K562 (cell line): Measurements from ENCODE around the gene CAPN10. TPM values are rescaled to one million over a fixed set of nuclear protein-coding genes. Genes with fewer than 3 reads are reported as not detected.

Experiments used
- ATAC-seq: fragments of 200-7000 bp; cut with Tn5 transposase; 3 replicates; pipeline ENCODE4 v1.9.1; 2020; ENCODE audit warnings: moderate library complexity
- BruUV-seq: library from RNA; stranded (reverse); fragments of 400-500 nt; replicated peaks from 2 replicates; lab custom pipeline; 2021; lab: Mats Ljungman, UMichigan
- CTCF ChIA-PET: fragments of 300-600 bp; formaldehyde crosslinking; extraction: SDS; loops from one replicate; lab custom pipeline; 2021; ENCODE audit warnings: low intra/inter-chr PET ratio; lab: Yijun Ruan, JAX
- POLR2A ChIA-PET: fragments of 300-600, 350-650 bp; sonication (Branson Sonifier 250); formaldehyde crosslinking; extraction: SDS; loops from one replicate; lab custom pipeline; 2021; ENCODE audit warnings: antibody characterized with exemption, inconsistent platforms; lab: Yijun Ruan, JAX
- DNase-seq, 4 experiments: peaks; one replicate each; pipeline versions ENCODE4 v3.0.0 to v3.0.0-alpha.2; 2011 to 2018; ENCODE audit warnings: low spot score in 3 of 4, mixed read lengths in 3 of 4; ENCODE audit errors: extremely low read depth in 1 of 4
- FAIRE-seq: peaks from 2 replicates; lab custom pipeline; 2011; peaks lifted over from hg19 to GRCh38; lab: Jason Lieb, UNC
- H2AFZ ChIP-seq: 2 replicates; pipeline ENCODE4 v1.6.0; 2011; ENCODE audit warnings: low read depth, low read length, control low read depth, inconsistent platforms
- H3K27ac ChIP-seq: fragments of 200-600 bp; 3 replicates; pipeline ENCODE4 v1.8.0; 2011; ENCODE audit warnings: low read depth, mild to moderate bottlenecking, control low read depth, inconsistent platforms, low read length, moderate library complexity, mixed read lengths; ENCODE audit errors: extremely low read depth
- H3K27me3 ChIP-seq, 2 experiments: fragments of 300-600 bp in 1 of 2; 2 replicates in 1 of 2; 3 replicates in 1 of 2; pipeline versions ENCODE4 v1.6.0 to v1.8.0; 2011; ENCODE audit warnings: inconsistent platforms in 2 of 2, low read length in 2 of 2, mild to moderate bottlenecking in 1 of 2, mixed read lengths in 1 of 2, moderate library complexity in 1 of 2; ENCODE audit not compliant: control insufficient read depth in 2 of 2, insufficient read depth in 2 of 2
- H3K36me3 ChIP-seq: fragments of 300-600 bp; 3 replicates; pipeline ENCODE4 v1.8.0; 2011; ENCODE audit warnings: mild to moderate bottlenecking, low read length, inconsistent platforms; ENCODE audit not compliant: control insufficient read depth, insufficient read depth
- H3K4me1 ChIP-seq, 2 experiments: fragments of 200-600 bp in 1 of 2; replicated peaks in 1 of 2; 2 replicates in 1 of 2; 3 replicates in 1 of 2; pipeline versions ENCODE4 v1.5.1 to v1.8.0; 2011; ENCODE audit warnings: inconsistent platforms in 2 of 2, low read length in 2 of 2, mild to moderate bottlenecking in 1 of 2, mixed read lengths in 1 of 2, moderate library complexity in 1 of 2; ENCODE audit not compliant: control insufficient read depth in 2 of 2, insufficient read depth in 2 of 2
- H3K4me2 ChIP-seq: 2 replicates; pipeline ENCODE4 v1.6.1; 2011; ENCODE audit warnings: low read length, control low read depth, inconsistent platforms, mixed read lengths; ENCODE audit not compliant: insufficient read depth
- H3K4me3 ChIP-seq: fragments of 200-600 bp; sonication (generic), shearing (Covaris generic); 2 replicates; pipeline ENCODE4 v1.5.1; 2016; ENCODE audit warnings: control low read depth, inconsistent platforms
- H3K79me2 ChIP-seq: fragments of 200-600 bp; 3 replicates; pipeline ENCODE4 v1.8.0; 2011; ENCODE audit warnings: low read length, inconsistent platforms; ENCODE audit not compliant: control insufficient read depth, insufficient read depth
- H3K9ac ChIP-seq, 2 experiments: 2 replicates each; pipeline versions ENCODE4 v1.6.0 to v1.6.1; 2011; ENCODE audit warnings: low read depth in 2 of 2, low read length in 2 of 2, control low read depth in 1 of 2, inconsistent platforms in 1 of 2, mild to moderate bottlenecking in 1 of 2, mixed read lengths in 1 of 2; ENCODE audit not compliant: insufficient read depth in 1 of 2
- H3K9me1 ChIP-seq: one replicate; pipeline ENCODE4 v1.6.0; 2011; ENCODE audit warnings: inconsistent platforms, mild to moderate bottlenecking, low read length, moderate library complexity; ENCODE audit not compliant: control insufficient read depth, insufficient read depth
- H3K9me3 ChIP-seq: replicated peaks from 2 replicates; pipeline ENCODE4 v1.5.1; 2011; ENCODE audit warnings: low read depth, low read length, inconsistent platforms; ENCODE audit not compliant: control insufficient read depth, insufficient read depth
- H4K20me1 ChIP-seq: replicated peaks from 2 replicates; pipeline ENCODE4 v1.6.1; 2011; ENCODE audit warnings: low read length, inconsistent platforms, mixed read lengths; ENCODE audit not compliant: control insufficient read depth, insufficient read depth
- GABPA ChIP-seq: fragments of 200-800 bp; sonication (Bioruptor generic); conservative IDR thresholded peaks from 2 replicates; pipeline ENCODE4 v1.6.1; 2016; ENCODE audit warnings: low read depth, missing genetic modification characterization, missing compliant biosample characterization
- GMEB1 ChIP-seq: fragments of 250-450 bp; sonication (Bioruptor Pico); IDR thresholded peaks from 2 replicates; pipeline ENCODE4 v1.4.0; 2020; ENCODE audit warnings: mild to moderate bottlenecking
- HNRNPK ChIP-seq: fragments of 200-400 bp; formaldehyde crosslinking; IDR thresholded peaks from one replicate; pipeline ENCODE4 v1.6.1; 2018; ENCODE audit warnings: mild to moderate bottlenecking, low read depth, low read length; ENCODE audit not compliant: poor library complexity, severe bottlenecking
- KLF16 ChIP-seq: IDR thresholded peaks from 2 replicates; pipeline ENCODE4 v1.6.1; 2016; ENCODE audit warnings: antibody characterized with exemption
- NFE2 ChIP-seq: IDR thresholded peaks from 2 replicates; pipeline ENCODE4 v1.6.1; 2014; ENCODE audit warnings: antibody characterized with exemption, low read depth
- ZBTB8A ChIP-seq: fragments of 450-650 bp; IDR thresholded peaks from 2 replicates; pipeline ENCODE4 v1.6.1; 2018; ENCODE audit warnings: mild to moderate bottlenecking, moderate library complexity; ENCODE audit not compliant: partially characterized antibody
- ZNF609 ChIP-seq: sonication (generic); formaldehyde crosslinking; IDR thresholded peaks from 2 replicates; pipeline ENCODE4 v1.8.1; 2023; ENCODE audit warnings: missing genetic modification reagents, mild to moderate bottlenecking, borderline replicate concordance
- ZNF75A ChIP-seq: fragments of 450-650 bp; formaldehyde crosslinking; IDR thresholded peaks from 2 replicates; pipeline ENCODE4 v1.4.0; 2020; ENCODE audit warnings: mild to moderate bottlenecking
- WGBS: fragments of 100-300 bp; shearing (Covaris generic); methylation state at CpG from one replicate; pipeline ENCODE4 v1.1.6; 2016; ENCODE audit warnings: low coverage, mixed read lengths; ENCODE audit not compliant: insufficient coverage; ENCODE audit errors: missing lambda C conversion rate; 5-methylcytosine and 5-hydroxymethylcytosine counted together
- in situ Hi-C: fragments of 300-500 bp; cut with MboI; formaldehyde crosslinking; loops from 4 replicates; pipeline ENCODE4 v1.15.0; 2018; ENCODE audit warnings: inconsistent platforms, mixed read lengths
- intact Hi-C: fragments of 100-400 bp; cut with micrococcal nuclease; formaldehyde crosslinking; loops from 2 replicates; pipeline ENCODE4 v1.14.2; 2022
- polyA plus RNA-seq, 8 experiments: library from polyadenylated mRNA; depleted of rRNA in 4 of 8; stranded (reverse) in 5 of 8; unstranded in 3 of 8; fragments of >200 nt; fragmentation: Nextera tagmentation in 2 of 8; fragmentation: Illumina TruSeq in 1 of 8; extraction: Ambion mirVana in 2 of 8; extraction: Trizol in 1 of 8; gene quantifications; 2 replicates each; pipeline versions ENCODE4 v1.2.1 to v1.2.3, GENCODE V29; 2011 to 2014; ENCODE audit warnings: inconsistent platforms in 1 of 8, missing spikeins in 1 of 8
- total RNA-seq, 7 experiments: library from RNA; depleted of rRNA in 6 of 7; stranded (reverse); fragments of >200 nt in 6 of 7; fragmentation: Illumina TruSeq in 2 of 7; extraction: Trizol in 2 of 7; gene quantifications; 2 replicates each; pipeline versions ENCODE4 v1.2.1 to v1.2.3, GENCODE V29; 2011 to 2021; ENCODE audit warnings: low replicate concordance in 1 of 7

Gene CAPN10
- total and polyA plus RNA-seq, 9 of the 15 experiments (the other 6 are each of a cell fraction or from before 2014, with no cell fraction given), result 0.08 to 26.1 (median 8.4) TPM

- Histone ChIP-seq H3K4me3 (no peak overlapping the region), H3K27me3 (no peaks in the 10 kb centered on the region), H4K20me1 (no peaks in the 10 kb centered on the region), H3K27ac (no peak overlapping the region), H3K4me2 (no peak overlapping the region), H3K4me1 (peaks cover 4 to 49% of the 10 kb centered on the region in 2 experiments; a peak in 4 of 5 replicates), H3K9me1 (no peaks in the 10 kb centered on the region), H3K9ac (no peak overlapping the region), H3K36me3 (peaks cover 30% of the 10 kb centered on the region; the same call in 1 of the 3 replicates), H3K79me2 (peaks cover 35% of the 10 kb centered on the region), H2AFZ (no peak overlapping the region), H3K9me3 (no peaks in the 10 kb centered on the region)
- FAIRE-seq (no peak), DNase-seq (no peak), ATAC-seq (no peak)
- POLR2A ChIA-PET, result interaction anchor here (0.9 to 1.4 kb wide), 2 partner anchors 8 to 12 kb away, joined by 3 to 8 read pairs; no protein-coding TSS in a partner anchor
- TF ChIP-seq ZNF75A (CRISPR knock-in tag), result no peak
- TF ChIP-seq KLF16, result no peak
- TF ChIP-seq ZBTB8A, result no peak
- no peak for TF ChIP-seq GMEB1 (CRISPR knock-in tag)
- no peak for TF ChIP-seq NFE2
- TF ChIP-seq HNRNPK, result no peak
- no peak for TF ChIP-seq GABPA (tag)
- no peak for TF ChIP-seq ZNF609 (CRISPR knock-in tag)
- 96% methylated on average over 14 of the region's 30 CpGs for WGBS
- CTCF ChIA-PET, result no interaction called here
- no TSS peak for BruUV-seq
- in situ Hi-C loops, result no loop called here
- intact Hi-C loops, result no loop called here
These were observed 14.1 kb upstream of the CAPN10 start for GRCh38 chr2:240572141-240573031.
